ENCODE results near the gene FLAD1.
A peak's percentile ranks its signal among the peaks of the same experiment; 100 is the strongest.

The FLAD1 gene

GRCh38 chr1:154958681-154959425 is 24.3 kb upstream of the FLAD1 start:
- Histone ChIP-seq H3F3A (ENCODE audit: low read depth) (peaks cover 7% of the 10 kb centered on the region; the same call in 1 of the 2 replicates), H2AFZ (ENCODE audit: low read length) (no peak overlapping the region)

GRCh38 chr1:154959426-154959780 is 23.7 kb upstream of the FLAD1 start:
- Histone ChIP-seq H3K9ac (ENCODE audit: low read depth, low read length, poor library complexity, severe bottlenecking) (no peak overlapping the region), H3F3A (ENCODE audit: low read depth) (peaks cover 7% of the 10 kb centered on the region; the same call in 1 of the 2 replicates)

More at GRCh38 chr1:154958681-154959425, 24.3 kb upstream of the FLAD1 start:
- no peaks in the 10 kb centered on the region for H3K9me2 ChIP-seq (replicated peaks; ENCODE audit: low read depth, low read length)
- H4K20me1 ChIP-seq (ENCODE audit: insufficient read depth, low read length, poor library complexity, severe bottlenecking) = peaks cover 24% of the 10 kb centered on the region
- peaks cover 82% of the 10 kb centered on the region for H3K79me2 ChIP-seq (ENCODE audit: insufficient read depth, low read length)
- H3K9me3 ChIP-seq (ENCODE audit: insufficient read depth, low read depth, low read length) = no peaks in the 10 kb centered on the region
- peaks cover 9% of the 10 kb centered on the region; the same call in 1 of the 2 replicates for H3K36me3 ChIP-seq (ENCODE audit: insufficient read depth, low read length)
- TF ChIP-seq CTCF (conservative IDR thresholded peaks at IDR 0.05; ENCODE audit: low read length) = no peak
- TF ChIP-seq EZH2phosphoT487 (IDR thresholded peaks at IDR 0.05; ENCODE audit: borderline replicate concordance) = no peak
- H3K4me1 ChIP-seq (ENCODE audit: insufficient read depth, low read length, poor library complexity, severe bottlenecking) = peaks cover 52% of the 10 kb centered on the region
- H3K4me3 ChIP-seq (ENCODE audit: low read length, poor library complexity, severe bottlenecking) = no peak overlapping the region
- H3K27me3 ChIP-seq (ENCODE audit: insufficient read depth, low read length, poor library complexity, severe bottlenecking) = no peaks in the 10 kb centered on the region
- no peak overlapping the region for H3K9ac ChIP-seq (ENCODE audit: low read depth, low read length, poor library complexity, severe bottlenecking)
- no peak overlapping the region for H3K4me2 ChIP-seq (ENCODE audit: low read depth, low read length, poor library complexity, severe bottlenecking)

GRCh38 chr1:154960446-154961136 is 22.6 kb upstream of the FLAD1 start:
- TF ChIP-seq CTCF (conservative IDR thresholded peaks at IDR 0.05; ENCODE audit: low read length) (no peak), EZH2phosphoT487 (IDR thresholded peaks at IDR 0.05; ENCODE audit: borderline replicate concordance) (no peak)
- Histone ChIP-seq H3K79me2 (ENCODE audit: insufficient read depth, low read length) (peaks cover 68% of the 10 kb centered on the region), H3K27me3 (ENCODE audit: insufficient read depth, low read length, poor library complexity, severe bottlenecking) (no peaks in the 10 kb centered on the region), H3K4me3 (ENCODE audit: low read length, poor library complexity, severe bottlenecking) (peak overlapping the region; percentile 92), H3K9me3 (ENCODE audit: insufficient read depth, low read depth, low read length) (no peaks in the 10 kb centered on the region), H3K36me3 (ENCODE audit: insufficient read depth, low read length) (peaks cover 15% of the 10 kb centered on the region; the same call in 1 of the 2 replicates), H3K9me2 (replicated peaks; ENCODE audit: low read depth, low read length) (no peaks in the 10 kb centered on the region), H2AFZ (ENCODE audit: low read length) (no peak overlapping the region), H3K9ac (ENCODE audit: low read depth, low read length, poor library complexity, severe bottlenecking) (peak overlapping the region; percentile 93), H3K4me2 (ENCODE audit: low read depth, low read length, poor library complexity, severe bottlenecking) (peak overlapping the region; percentile 84), H4K20me1 (ENCODE audit: insufficient read depth, low read length, poor library complexity, severe bottlenecking) (peaks cover 20% of the 10 kb centered on the region), H3F3A (ENCODE audit: low read depth) (peaks cover 3% of the 10 kb centered on the region; the same call in 1 of the 2 replicates), H3K4me1 (ENCODE audit: insufficient read depth, low read length, poor library complexity, severe bottlenecking) (peaks cover 35% of the 10 kb centered on the region)

More at GRCh38 chr1:154959426-154959780, 23.7 kb upstream of the FLAD1 start:
- Histone ChIP-seq H4K20me1 (ENCODE audit: insufficient read depth, low read length, poor library complexity, severe bottlenecking) (peaks cover 24% of the 10 kb centered on the region), H3K4me1 (ENCODE audit: insufficient read depth, low read length, poor library complexity, severe bottlenecking) (peaks cover 46% of the 10 kb centered on the region), H3K4me3 (ENCODE audit: low read length, poor library complexity, severe bottlenecking) (no peak overlapping the region), H3K36me3 (ENCODE audit: insufficient read depth, low read length) (peaks cover 11% of the 10 kb centered on the region; the same call in 1 of the 2 replicates), H3K4me2 (ENCODE audit: low read depth, low read length, poor library complexity, severe bottlenecking) (peak overlapping the region; percentile 84), H2AFZ (ENCODE audit: low read length) (no peak overlapping the region), H3K9me3 (ENCODE audit: insufficient read depth, low read depth, low read length) (no peaks in the 10 kb centered on the region), H3K9me2 (replicated peaks; ENCODE audit: low read depth, low read length) (no peaks in the 10 kb centered on the region), H3K27me3 (ENCODE audit: insufficient read depth, low read length, poor library complexity, severe bottlenecking) (no peaks in the 10 kb centered on the region), H3K79me2 (ENCODE audit: insufficient read depth, low read length) (peaks cover 76% of the 10 kb centered on the region)
- TF ChIP-seq EZH2phosphoT487 (IDR thresholded peaks at IDR 0.05; ENCODE audit: borderline replicate concordance) (no peak), CTCF (conservative IDR thresholded peaks at IDR 0.05; ENCODE audit: low read length) (no peak)
